ENCODE measurements around the gene MAN1A1. TPM values are rescaled to one million over a fixed set of nuclear protein-coding genes. Genes with fewer than 3 reads are reported as not detected.

MAN1A1 gene
- total and polyA plus RNA-seq, 2 experiments from 2014 or later = 117 to 245 TPM

DNA sequence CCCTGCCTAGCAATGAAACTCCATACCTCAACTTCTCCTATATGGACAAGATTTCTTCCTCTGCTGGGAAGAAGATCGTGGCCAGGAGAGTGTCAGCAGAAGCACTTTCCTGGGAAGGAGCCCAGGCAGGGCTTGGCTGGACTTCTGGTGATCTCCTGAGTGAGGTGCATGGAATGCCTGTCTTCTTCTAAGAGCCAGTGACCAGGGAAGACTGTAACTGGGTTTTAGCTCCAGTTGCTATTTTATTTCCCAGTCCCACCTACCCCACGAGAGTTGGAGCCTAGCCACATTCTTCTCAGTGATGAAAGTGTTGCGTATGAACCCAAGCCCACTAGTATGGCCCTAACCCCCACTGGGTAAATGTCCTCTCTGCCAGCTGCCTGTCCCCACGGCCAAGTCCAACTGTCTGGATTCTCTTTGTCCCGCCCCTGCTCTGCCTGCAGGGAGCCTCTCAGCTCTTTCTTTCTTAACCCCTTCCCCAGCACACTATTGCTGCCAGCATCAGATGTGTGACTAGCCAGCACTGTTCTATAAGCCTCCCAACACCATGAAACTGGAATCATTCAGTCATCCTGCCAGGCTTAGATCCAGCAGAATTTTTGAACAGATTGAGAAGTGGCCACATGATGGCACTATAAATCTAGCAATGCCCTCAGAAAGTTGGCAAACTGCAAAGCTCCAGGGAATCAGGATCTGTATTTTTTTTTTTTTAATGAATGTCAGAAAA, 201.3 kb downstream of the MAN1A1 start:
- Histone ChIP-seq H3K4me3 (no peak overlapping the region), H3K36me3 (replicated peaks; ENCODE audit: insufficient read depth, low read depth) (no peaks in the 10 kb centered on the region), H3K4me1 (ENCODE audit: insufficient read depth) (peaks cover 14% of the 10 kb centered on the region), H3K27me3 (no peaks in the 10 kb centered on the region), H3K27ac (peak overlapping the region; percentile 89), H3K9me2 (replicated peaks; ENCODE audit: insufficient read depth) (no peaks in the 10 kb centered on the region), H4K20me1 (ENCODE audit: insufficient read depth, poor library complexity, severe bottlenecking) (no peaks in the 10 kb centered on the region), H2AFZ (no peak overlapping the region), H3K9me3 (ENCODE audit: low read depth) (no peaks in the 10 kb centered on the region), H3K4me2 (peak overlapping the region; percentile 53), H3K79me2 (no peaks in the 10 kb centered on the region)
- TF ChIP-seq EZH2phosphoT487 (IDR thresholded peaks at IDR 0.05; ENCODE audit: low read depth, severe bottlenecking, unreplicated experiment) = no peak
- TF ChIP-seq, protein P1, sequence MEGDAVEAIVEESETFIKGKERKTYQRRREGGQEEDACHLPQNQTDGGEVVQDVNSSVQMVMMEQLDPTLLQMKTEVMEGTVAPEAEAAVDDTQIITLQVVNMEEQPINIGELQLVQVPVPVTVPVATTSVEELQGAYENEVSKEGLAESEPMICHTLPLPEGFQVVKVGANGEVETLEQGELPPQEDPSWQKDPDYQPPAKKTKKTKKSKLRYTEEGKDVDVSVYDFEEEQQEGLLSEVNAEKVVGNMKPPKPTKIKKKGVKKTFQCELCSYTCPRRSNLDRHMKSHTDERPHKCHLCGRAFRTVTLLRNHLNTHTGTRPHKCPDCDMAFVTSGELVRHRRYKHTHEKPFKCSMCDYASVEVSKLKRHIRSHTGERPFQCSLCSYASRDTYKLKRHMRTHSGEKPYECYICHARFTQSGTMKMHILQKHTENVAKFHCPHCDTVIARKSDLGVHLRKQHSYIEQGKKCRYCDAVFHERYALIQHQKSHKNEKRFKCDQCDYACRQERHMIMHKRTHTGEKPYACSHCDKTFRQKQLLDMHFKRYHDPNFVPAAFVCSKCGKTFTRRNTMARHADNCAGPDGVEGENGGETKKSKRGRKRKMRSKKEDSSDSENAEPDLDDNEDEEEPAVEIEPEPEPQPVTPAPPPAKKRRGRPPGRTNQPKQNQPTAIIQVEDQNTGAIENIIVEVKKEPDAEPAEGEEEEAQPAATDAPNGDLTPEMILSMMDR (IDR thresholded peaks at IDR 0.05; ENCODE audit: poor library complexity) = peak; percentile 88
- peak; percentile 71 for DNase-seq (ENCODE audit: low spot score)
- 58% methylated on average over 5 of the region's 5 CpGs for WGBS (ENCODE audit: low lambda C conversion rate, missing lambda C conversion rate)

DNA sequence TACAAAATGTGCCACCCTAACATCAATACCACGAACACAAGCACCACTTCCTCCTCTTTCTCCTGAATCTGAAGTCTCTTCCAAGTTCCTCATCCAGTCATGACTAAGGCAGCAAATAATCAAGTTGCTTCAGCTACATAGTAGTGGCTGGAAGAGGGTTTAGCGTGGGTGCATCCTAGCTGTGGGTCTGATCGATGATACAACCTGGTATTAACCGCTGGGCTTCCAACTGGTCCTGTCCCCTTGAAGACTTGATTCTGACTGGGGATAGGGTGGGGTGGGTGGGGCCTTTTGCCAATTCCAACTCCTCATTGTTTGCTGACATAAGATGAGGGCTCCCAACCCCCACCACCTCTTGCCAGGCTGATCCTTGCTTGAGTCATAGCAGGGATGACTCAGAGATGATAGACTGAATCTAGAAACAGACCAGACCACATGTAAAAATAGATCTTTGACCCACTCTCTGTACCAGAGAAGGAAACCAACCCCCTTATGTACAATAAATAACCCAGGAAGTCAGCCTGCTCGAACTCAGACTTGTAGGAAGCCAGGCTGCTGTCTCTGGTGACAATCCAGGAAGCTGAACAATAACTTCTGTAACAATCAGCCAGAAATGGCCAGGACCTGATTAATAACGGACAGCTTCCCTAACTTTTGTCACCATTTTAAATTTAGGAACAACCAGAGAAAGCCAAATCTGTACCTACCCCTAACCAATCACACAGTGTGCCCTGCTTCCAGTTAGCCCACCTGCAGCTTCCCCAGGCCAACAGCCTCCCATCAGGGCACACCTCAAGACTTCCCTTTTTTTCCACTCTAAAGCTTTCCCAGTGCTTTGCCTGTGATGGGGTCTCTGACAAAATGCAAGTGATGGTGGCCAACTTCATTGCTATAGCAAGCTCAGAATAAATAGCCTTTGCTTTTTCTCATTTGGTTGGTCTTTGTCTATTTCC, 202.2 kb downstream of the MAN1A1 start:
- Histone ChIP-seq H4K20me1 (ENCODE audit: insufficient read depth, poor library complexity, severe bottlenecking) (no peaks in the 10 kb centered on the region), H3K9me2 (replicated peaks; ENCODE audit: insufficient read depth) (no peaks in the 10 kb centered on the region), H3K9me3 (ENCODE audit: low read depth) (no peaks in the 10 kb centered on the region), H3K79me2 (no peaks in the 10 kb centered on the region), H3K4me3 (no peak overlapping the region), H3K4me1 (ENCODE audit: insufficient read depth) (peaks cover 14% of the 10 kb centered on the region), H2AFZ (peak overlapping the region; percentile 20), H3K4me2 (peak overlapping the region; percentile 53), H3K36me3 (replicated peaks; ENCODE audit: insufficient read depth, low read depth) (no peaks in the 10 kb centered on the region), H3K27ac (peak overlapping the region; percentile 89), H3K27me3 (no peaks in the 10 kb centered on the region)
- TF ChIP-seq EZH2phosphoT487 (IDR thresholded peaks at IDR 0.05; ENCODE audit: low read depth, severe bottlenecking, unreplicated experiment) = no peak
- TF ChIP-seq EZH2 (IDR thresholded peaks at IDR 0.05; ENCODE audit: borderline replicate concordance) = no peak
- TF ChIP-seq, protein P1 (IDR thresholded peaks at IDR 0.05; ENCODE audit: poor library complexity) = no peak
- peak; percentile 86 for DNase-seq (ENCODE audit: low spot score)
- whole genome bisulfite sequencing (ENCODE audit: low lambda C conversion rate, missing lambda C conversion rate) = 76% methylated on average over 6 of the region's 6 CpGs

DNA sequence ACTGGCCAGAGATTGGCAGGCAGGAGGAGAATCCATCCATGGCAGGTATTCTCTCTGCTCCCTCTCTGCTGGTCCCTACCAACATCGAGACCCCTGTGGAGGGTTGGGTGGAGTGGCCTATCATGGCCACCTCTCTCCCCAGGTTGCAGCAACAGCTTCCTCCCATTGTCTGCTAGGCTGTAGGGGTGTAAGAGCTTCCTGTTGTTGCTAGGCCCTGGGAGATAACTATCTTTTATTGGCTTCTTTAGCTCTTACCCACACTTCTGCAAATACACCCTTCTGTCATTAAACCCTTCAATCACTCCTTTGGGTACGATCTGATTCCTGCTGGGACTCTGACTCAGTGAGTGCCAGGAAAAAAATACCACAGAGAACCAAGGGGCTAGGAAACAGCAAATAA, 204.4 kb downstream of the MAN1A1 start:
- Histone ChIP-seq H4K20me1 (ENCODE audit: insufficient read depth, poor library complexity, severe bottlenecking) (no peaks in the 10 kb centered on the region), H3K9me3 (ENCODE audit: low read depth) (no peaks in the 10 kb centered on the region), H3K4me1 (ENCODE audit: insufficient read depth) (peaks cover 21% of the 10 kb centered on the region), H3K36me3 (replicated peaks; ENCODE audit: insufficient read depth, low read depth) (no peaks in the 10 kb centered on the region), H3K27ac (no peak overlapping the region), H3K27me3 (no peaks in the 10 kb centered on the region), H3K4me3 (no peak overlapping the region), H2AFZ (no peak overlapping the region), H3K79me2 (no peaks in the 10 kb centered on the region), H3K4me2 (no peak overlapping the region), H3K9me2 (replicated peaks; ENCODE audit: insufficient read depth) (no peaks in the 10 kb centered on the region)
- WGBS (ENCODE audit: low lambda C conversion rate, missing lambda C conversion rate) = 56% methylated on average over 2 of the region's 2 CpGs
- no peak for DNase-seq (ENCODE audit: low spot score)
- TF ChIP-seq EZH2phosphoT487 (IDR thresholded peaks at IDR 0.05; ENCODE audit: low read depth, severe bottlenecking, unreplicated experiment) = no peak

DNA sequence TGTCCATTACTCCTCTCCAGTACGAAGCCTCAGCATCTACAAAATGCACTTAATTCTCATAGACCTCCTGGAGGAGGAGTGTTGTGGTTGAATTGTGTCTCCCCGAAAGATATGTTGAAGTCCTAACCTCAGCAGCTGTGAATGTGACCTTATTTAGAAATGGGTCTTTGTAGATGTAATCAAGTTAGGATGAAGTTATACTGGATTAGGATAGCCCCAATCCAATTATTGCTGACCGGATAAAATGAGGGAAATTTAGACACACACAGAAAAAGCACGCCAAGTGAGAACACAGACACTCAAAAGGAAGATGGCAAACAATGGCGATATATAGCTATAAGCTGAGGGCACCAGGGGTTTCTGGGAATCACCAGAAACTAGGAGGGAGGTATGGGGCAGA, 206.9 kb downstream of the MAN1A1 start:
- Histone ChIP-seq H2AFZ (no peak overlapping the region), H3K9me3 (ENCODE audit: low read depth) (no peaks in the 10 kb centered on the region), H3K27ac (no peak overlapping the region), H3K4me2 (no peak overlapping the region), H3K4me1 (ENCODE audit: insufficient read depth) (peaks cover 28% of the 10 kb centered on the region), H3K36me3 (replicated peaks; ENCODE audit: insufficient read depth, low read depth) (no peaks in the 10 kb centered on the region), H3K4me3 (no peak overlapping the region), H3K9me2 (replicated peaks; ENCODE audit: insufficient read depth) (no peaks in the 10 kb centered on the region), H4K20me1 (ENCODE audit: insufficient read depth, poor library complexity, severe bottlenecking) (no peaks in the 10 kb centered on the region), H3K79me2 (no peaks in the 10 kb centered on the region), H3K27me3 (no peaks in the 10 kb centered on the region)
- DNase-seq (ENCODE audit: low spot score) = no peak
- no peak for TF ChIP-seq EZH2phosphoT487 (IDR thresholded peaks at IDR 0.05; ENCODE audit: low read depth, severe bottlenecking, unreplicated experiment)
- TF ChIP-seq, protein P1 (IDR thresholded peaks at IDR 0.05; ENCODE audit: poor library complexity) = no peak
- TF ChIP-seq EZH2 (IDR thresholded peaks at IDR 0.05; ENCODE audit: borderline replicate concordance) = no peak
- WGBS (ENCODE audit: low lambda C conversion rate, missing lambda C conversion rate) = 98% methylated on average over 5 of the region's 5 CpGs

Data from hepatocyte (in vitro differentiated cells).